ENCODE results near the gene DNAJC8. TPM values are rescaled to one million over a fixed set of nuclear protein-coding genes. Genes with fewer than 3 reads are reported as not detected.

The DNAJC8 gene
- total and polyA plus RNA-seq, 10 of the 15 experiments (the other 5 are each of a cell fraction or from before 2014, with no cell fraction given) = 91.2 to 296 (median 152) TPM

- DNase-seq (ENCODE audit: low read depth, low spot score) = no peak
- ATAC-seq = peak; percentile 3; the same call in 1 of the 3 replicates
- in situ Hi-C loops (cut with MboI) = no loop called here
- Histone ChIP-seq H3K4me3 (no peak overlapping the region), H3K79me2 (ENCODE audit: control insufficient read depth, insufficient read depth, low read length) (peaks cover 11% of the 10 kb centered on the region), H3K4me1 (ENCODE audit: control insufficient read depth, insufficient read depth, low read length) (peaks cover 58% of the 10 kb centered on the region), H3K36me3 (ENCODE audit: control insufficient read depth in 2 of 2, insufficient read depth in 2 of 2, low read length in 1 of 2) (peaks cover 0 to 3% of the 10 kb centered on the region in 2 experiments; a peak in 1 of 4 replicates), H3K9ac (ENCODE audit: control insufficient read depth, insufficient read depth, low read length) (no peak overlapping the region), H3K9me3 (replicated peaks; ENCODE audit: control insufficient read depth, insufficient read depth, low read length) (no peaks in the 10 kb centered on the region; the same call in 2 of the 3 replicates), H3K4me2 (ENCODE audit: control insufficient read depth, insufficient read depth) (no peak overlapping the region), H3K27me3 (replicated peaks in 1 of 2; ENCODE audit: control insufficient read depth in 2 of 2, insufficient read depth in 2 of 2, low read length in 1 of 2) (no peaks in the 10 kb centered on the region), H2AFZ (ENCODE audit: control insufficient read depth, low read depth, low read length) (no peak overlapping the region), H3K27ac (ENCODE audit: control insufficient read depth, insufficient read depth) (no peak overlapping the region; the same call in 1 of the 2 replicates), H4K20me1 (ENCODE audit: control insufficient read depth, insufficient read depth) (no peaks in the 10 kb centered on the region)
- WGBS (ENCODE audit: insufficient coverage, insufficient replicate concordance, low lambda C conversion rate, missing lambda C conversion rate) = 98% methylated on average over 2 of the region's 2 CpGs
- ChIA-PET SMC1A (ENCODE audit: uncharacterized antibody, unreplicated experiment) (interaction anchor here (0.7 to 7.6 kb wide), 29 partner anchors 8 to 278 kb away, joined by 3 to 74 read pairs (median 5); partner anchors contain the start of genes ATP5IF1 and EYA3), CTCF (interaction anchor here (0.7 to 3.3 kb wide), 17 partner anchors 14 to 221 kb away, joined by 3 to 29 read pairs (median 4); no protein-coding TSS in a partner anchor), POLR2A (interaction anchor here (0.6 to 2.9 kb wide), 16 partner anchors 9 to 587 kb away, joined by 3 to 28 read pairs (median 4); no protein-coding TSS in a partner anchor), RAD21 (ENCODE audit: unreplicated experiment) (interaction anchor here (0.6 to 9.6 kb wide), 24 partner anchors 8 to 193 kb away, joined by 3 to 119 read pairs (median 4); no protein-coding TSS in a partner anchor)
- no peak for FAIRE-seq
- no TSS peak for BruUV-seq (replicated peaks)
- intact Hi-C loops (cut with micrococcal nuclease; ENCODE audit: unreplicated experiment) = loop anchor here (10.0 kb wide), 1 partner anchor 305 kb away; no protein-coding TSS in a partner anchor
- TF ChIP-seq SKIL (IDR thresholded peaks at IDR 0.05; ENCODE audit: low read depth, poor library complexity, severe bottlenecking) (no peak), HDGF (IDR thresholded peaks at IDR 0.05) (no peak), ETV6 (conservative IDR thresholded peaks at IDR 0.05 in 1 of 2, IDR thresholded peaks at IDR 0.05 in 1 of 2; ENCODE audit: borderline replicate concordance in 1 of 2, low read depth in 1 of 2) (no peak), ZBTB4 (CRISPR knock-in tag; IDR thresholded peaks at IDR 0.05) (no peak), CBFB (IDR thresholded peaks at IDR 0.05; ENCODE audit: low read depth) (no peak), STAT3 (IDR thresholded peaks at IDR 0.05; ENCODE audit: low read depth, low read length) (no peak), SMAD5 (IDR thresholded peaks at IDR 0.05; ENCODE audit: low read depth) (no peak), MXI1 (IDR thresholded peaks at IDR 0.05; ENCODE audit: low read depth, low read length) (no peak), ATF2 (IDR thresholded peaks at IDR 0.05; ENCODE audit: low read length) (no peak), KLF5 (IDR thresholded peaks at IDR 0.05; ENCODE audit: partially characterized antibody) (no peak), ATF7 (IDR thresholded peaks at IDR 0.05; ENCODE audit: low read depth) (no peak), SUPT20H (IDR thresholded peaks at IDR 0.05; ENCODE audit: borderline replicate concordance, control insufficient read depth, low read depth, low read length) (no peak), MYB (IDR thresholded peaks at IDR 0.05; ENCODE audit: borderline replicate concordance, low read depth, low read length) (no peak), POLR2A (IDR thresholded peaks at IDR 0.05; ENCODE audit: low read depth, low read length) (no peak), NRF1 (conservative IDR thresholded peaks at IDR 0.05; ENCODE audit: low read depth, low read length) (no peak), SMARCA5 (IDR thresholded peaks at IDR 0.05) (no peak)
These were observed 62.7 kb downstream of the DNAJC8 start for GRCh38 chr1:28170001-28170596.

All from GM12878 (cell line).